Activated naive CD4-positive, alpha-beta T cell (primary cell): Measurements from ENCODE around the gene CPEB3.
A peak's percentile ranks its signal among the peaks of the same experiment; 100 is the strongest.
"Not testable (repeated sequence)": the region's sequence is repeated elsewhere in the genome, so short reads cannot be mapped to it uniquely, and the experiment has no call there.

Source experiments
- DNase-seq, 4 experiments: peaks; one replicate each; lab custom pipeline; 2025; lab: John Stamatoyannopoulos, UW

CPEB3 gene

DNA sequence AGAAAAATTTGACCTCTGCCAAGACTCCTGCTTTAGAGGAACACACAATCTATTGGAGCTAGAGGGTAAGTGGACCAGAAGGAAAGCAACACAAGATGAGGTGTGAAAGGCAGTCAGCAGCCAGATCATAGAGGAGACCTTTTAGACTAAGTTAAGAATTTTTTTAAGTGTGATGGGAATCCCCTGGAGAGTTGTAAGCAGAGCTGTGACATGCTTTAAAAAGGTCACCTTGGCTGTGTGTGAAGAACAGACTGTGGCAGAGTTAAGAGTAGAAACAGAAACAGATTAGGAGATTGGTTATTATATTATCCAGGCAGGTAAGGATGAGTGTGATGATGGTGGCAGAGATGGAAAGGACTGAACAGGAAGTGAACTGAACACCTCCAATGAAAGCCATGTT lies 23.5 kb downstream of the CPEB3 start:
- DNase-seq = no peak

DNA sequence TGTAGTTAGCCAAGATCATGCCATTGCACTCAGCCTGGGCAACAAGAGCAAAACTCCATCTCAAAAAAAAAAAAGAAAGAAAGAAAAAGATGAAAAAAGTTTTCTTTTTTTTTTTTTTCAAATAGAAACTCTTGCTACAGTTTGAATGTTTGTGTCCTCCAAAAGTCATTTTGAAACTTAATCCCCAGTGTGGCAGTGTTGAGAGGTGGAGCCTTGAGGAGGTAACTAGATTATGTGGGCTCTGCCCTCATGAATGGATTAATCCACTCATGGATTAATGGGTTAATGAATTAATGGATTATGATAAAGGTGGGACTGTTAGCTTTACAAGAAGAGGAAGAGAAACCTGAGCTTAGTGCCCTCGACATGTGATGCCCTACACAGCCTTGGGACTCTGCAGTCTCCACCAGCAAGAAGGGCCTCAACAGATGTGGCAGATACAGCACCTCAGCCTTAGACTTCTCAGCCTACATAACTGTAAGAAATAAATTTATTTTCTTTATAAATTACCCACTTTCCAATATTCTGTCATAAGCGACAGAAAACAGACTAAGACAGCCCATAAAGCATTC lies 25.1 kb downstream of the CPEB3 start:
- no peak for DNase-seq

DNA sequence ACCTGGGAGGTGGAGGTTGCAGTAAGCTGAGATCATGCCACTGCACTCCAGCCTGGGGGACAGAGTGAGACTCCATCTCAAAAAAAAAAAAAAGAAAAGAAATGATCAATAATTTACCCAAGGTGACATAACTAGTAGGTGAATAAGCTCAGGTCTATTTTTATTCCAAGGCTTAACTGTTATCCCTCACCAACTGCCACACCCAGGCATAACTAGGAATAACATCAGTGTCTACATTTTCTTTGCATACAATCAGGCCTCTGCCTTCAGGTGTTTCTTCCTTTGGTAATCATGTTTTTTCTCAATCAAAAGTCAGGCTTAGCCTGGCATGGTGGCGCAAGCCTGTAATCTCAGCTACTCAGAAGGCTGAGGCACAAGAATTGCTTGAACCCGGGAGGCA lies 26.6 kb downstream of the CPEB3 start:
- no peak for DNase-seq

GRCh38 chr10:92263396-92263795 lies 27.5 kb downstream of the CPEB3 start:
- DNase-seq = no peak

DNA sequence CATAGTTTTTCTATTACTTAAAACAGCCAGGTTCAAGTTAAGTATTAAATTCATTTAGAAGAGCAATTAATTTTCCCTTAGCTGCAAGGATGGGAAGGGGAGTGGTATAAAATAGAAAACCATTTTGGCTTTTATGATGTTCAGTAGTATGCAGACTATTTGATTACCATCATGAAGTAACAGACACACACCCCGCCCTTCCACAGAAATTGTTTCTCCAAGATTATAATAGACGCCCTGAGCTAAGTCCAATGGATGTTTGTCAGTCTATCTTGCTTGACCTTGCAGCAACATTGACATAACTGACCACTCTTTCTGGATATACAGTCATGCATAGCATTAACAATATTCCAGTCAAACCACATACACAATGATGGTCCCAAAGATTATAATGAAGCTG lies 42.3 kb downstream of the CPEB3 start:
- DNase-seq = no peak

DNA sequence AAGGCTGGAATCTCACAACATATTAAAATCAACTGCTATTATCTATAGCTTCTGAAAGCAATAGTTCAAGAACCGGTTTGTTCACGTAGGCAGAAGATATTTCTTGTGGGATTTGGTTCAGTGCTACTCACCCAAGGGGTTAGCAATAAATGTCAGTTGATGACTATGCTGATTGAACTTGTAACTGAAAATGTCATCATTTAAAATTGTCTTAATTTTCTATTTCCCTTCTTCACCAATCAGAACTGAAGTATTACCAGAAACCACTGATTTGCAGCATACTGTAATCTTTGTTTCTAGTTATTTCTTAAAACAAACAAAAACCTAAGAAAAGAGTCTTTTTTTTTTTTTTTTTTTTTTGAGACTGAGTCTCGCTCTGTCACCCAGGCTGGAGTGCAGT lies 46.1 kb downstream of the CPEB3 start:
- DNase-seq = no peak

- DNase-seq = peak in 3 of 4 experiments; percentile 4 to 11 (median 9)
Measured at GRCh38 chr10:92242910-92243671, 47.8 kb downstream of the CPEB3 start.

DNA sequence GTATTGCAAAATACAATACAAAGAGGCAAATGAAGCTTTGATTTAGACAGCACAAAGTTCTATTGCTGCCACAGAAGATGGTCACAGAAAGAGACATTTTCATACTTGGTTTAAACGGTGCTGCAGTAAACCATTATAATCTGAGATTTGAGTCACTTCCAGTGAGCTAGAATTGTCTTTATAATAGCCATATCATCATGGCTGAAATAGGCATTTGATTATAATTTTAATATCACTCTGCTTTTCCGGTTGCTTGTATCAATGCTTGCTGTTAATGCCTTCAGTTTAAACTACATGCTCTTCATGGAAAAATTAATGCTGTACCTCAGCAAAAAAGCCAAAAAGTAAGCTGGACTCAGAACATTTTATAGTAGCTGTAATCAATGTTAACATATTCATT lies 48.5 kb downstream of the CPEB3 start:
- no peak for DNase-seq

DNA sequence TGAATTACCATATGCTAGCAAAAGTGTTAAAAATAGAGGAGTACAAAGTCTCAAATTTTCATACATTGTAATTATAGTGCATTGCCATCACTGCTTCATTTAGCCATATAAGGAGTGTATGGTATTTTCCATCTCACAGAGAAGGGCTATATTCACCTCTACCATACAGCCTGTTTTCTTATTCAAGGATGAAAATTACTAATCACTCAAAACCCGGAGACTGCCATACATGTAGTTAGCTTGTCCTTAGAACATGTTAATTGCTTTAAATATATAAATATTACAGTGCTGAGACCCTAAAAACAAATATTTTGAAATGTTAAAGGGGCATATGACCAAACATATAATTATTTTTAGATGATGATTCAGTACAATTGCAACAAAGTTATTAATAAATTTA lies 49.4 kb downstream of the CPEB3 start:
- DNase-seq = no peak

GRCh38 chr10:92241158-92241500 lies 49.7 kb downstream of the CPEB3 start:
- no peak for DNase-seq

DNA sequence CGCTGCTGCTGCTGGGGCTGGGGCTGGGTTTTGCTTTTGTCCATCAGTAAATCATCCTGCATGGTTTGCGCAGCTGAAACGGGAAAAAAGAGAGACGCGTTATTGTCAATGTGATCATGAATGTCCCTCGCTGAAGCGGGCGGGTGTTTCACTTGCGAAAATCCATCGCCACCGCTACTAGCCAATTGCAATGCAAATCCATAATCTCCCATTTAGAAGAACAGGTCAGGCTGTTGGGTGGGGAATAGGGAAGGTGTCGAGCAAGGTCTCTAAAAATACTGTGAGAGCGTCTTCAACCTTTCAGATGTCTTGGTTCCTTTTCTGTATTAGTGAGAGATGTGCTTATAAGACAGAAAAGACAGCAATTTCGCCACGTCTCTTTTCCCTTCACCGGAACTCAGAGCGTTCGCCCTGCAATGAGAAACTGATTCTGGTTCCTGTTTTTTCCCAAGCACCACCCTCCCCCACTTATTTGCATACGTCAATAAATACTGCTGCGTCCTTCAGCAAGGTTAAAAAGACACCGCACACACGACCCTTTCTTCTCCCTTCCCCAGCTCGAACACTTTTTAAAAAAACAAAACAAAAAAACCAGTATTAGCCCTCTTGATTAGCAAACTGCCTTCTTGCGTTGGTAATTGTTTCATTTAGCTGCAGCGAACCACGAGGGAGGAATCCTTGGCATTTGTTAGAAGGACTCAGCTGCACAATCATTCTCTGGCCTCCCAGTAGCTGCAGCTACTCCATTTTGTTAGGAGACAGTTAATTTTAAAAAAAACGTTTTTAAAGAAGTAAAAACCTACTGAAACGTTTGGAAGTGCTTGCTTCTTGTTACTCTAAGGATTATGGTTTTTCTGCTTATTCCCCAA lies 50.4 kb downstream of the CPEB3 start:
- no peak for DNase-seq

GRCh38 chr10:92239600-92240288 lies 51.1 kb downstream of the CPEB3 start:
- DNase-seq = peak; percentile 7 to 24 (median 16)

- DNase-seq = no peak
Measured at GRCh38 chr10:92239151-92239599, 51.7 kb downstream of the CPEB3 start.

GRCh38 chr10:92238586-92239098 lies 52.2 kb downstream of the CPEB3 start:
- no peak for DNase-seq

DNA sequence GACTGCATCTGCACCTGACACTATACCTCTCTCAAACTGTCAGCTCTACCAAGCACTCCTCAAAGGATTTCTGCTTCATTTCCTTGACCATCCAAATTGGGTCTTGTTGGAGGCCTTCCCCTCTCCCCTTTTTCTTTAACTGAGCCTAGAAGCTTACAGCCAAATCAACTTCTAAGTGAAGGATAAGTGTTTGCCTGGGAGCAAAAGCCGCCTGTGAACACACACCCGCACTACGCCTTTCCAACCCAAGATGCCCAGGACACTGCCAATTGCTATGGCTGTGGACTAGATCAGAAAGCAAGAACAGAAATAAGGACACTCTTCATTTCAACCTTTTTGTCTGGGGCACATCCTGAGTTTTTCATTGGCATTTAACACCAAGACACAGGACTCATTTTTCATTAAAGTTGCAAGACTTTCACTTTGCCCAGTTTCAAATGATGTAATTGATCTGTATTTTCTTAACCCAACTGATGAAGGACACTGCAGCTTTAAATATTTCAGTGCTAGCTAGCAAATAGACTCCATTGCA lies 52.8 kb downstream of the CPEB3 start:
- DNase-seq = no peak

GRCh38 chr10:92231196-92231595 lies 59.7 kb downstream of the CPEB3 start:
- no peak for DNase-seq

DNA sequence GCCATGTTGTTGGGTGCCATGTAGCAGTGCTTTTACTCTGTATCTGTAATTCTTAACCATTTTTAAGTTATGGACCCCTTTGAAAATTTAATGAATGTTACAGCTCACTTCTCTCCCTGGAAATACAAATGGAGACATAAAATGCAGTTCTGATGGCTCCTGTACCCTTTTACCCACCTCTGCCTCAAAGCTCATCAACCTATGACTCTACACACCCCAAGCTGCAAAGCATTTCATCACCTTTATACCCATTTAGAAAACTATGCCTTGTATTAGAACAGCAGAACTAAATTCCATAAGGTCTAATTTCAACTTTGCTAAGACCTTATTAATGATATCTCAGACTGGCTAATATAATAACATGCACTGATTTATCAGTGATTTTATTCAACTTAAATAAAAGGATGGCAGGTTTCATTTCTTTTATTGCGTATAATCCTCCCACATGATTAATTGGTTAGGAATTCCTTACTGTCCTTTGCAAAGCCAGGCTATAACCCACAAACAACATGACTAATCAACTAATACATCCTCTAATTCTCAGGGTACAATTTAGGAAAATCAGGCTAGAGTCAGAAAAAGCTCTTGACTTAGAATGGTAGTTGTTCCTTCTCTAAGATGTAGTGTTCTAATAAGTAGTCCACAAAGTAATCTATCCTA lies 68.1 kb downstream of the CPEB3 start:
- no peak for DNase-seq

DNA sequence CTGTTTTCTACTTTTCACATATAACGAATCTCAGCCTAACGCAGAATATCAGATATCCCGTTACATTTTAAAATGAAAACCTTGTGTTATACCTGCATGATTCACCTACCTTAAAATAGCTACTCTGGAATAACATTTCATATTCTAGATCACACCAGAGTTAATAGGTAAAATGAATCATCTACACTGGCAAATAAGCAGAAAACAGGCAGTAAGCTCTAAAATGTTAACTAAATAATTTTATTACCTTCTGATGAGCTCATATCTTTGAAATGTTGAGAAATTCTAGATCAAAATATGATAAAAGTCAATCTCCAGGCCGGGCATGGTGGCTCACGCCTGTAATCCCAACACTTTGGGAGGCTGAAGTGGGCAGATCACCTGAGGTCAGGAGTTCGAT lies 71.3 kb downstream of the CPEB3 start:
- DNase-seq = no peak

DNA sequence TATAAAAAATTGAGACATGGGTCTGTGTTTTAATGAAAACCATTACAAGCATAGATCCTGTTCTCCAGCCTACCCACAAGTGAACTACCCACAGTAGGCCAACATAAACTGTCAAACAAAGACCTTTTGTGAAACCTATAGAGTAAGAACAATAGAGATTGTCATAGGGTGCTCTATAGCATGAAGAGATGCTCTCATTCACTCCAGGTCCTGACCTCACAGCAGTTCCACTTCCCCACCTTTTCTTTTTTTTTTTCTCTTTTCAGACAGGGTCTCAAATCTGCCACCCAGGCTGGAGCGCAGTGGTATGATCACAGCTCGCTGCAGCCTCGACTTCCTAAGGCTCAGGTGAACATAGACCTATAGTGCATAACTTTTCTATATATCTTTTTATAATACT lies 72.3 kb downstream of the CPEB3 start:
- no peak for DNase-seq

GRCh38 chr10:92216608-92217007 lies 74.3 kb downstream of the CPEB3 start:
- DNase-seq = not testable (repeated sequence)

DNA sequence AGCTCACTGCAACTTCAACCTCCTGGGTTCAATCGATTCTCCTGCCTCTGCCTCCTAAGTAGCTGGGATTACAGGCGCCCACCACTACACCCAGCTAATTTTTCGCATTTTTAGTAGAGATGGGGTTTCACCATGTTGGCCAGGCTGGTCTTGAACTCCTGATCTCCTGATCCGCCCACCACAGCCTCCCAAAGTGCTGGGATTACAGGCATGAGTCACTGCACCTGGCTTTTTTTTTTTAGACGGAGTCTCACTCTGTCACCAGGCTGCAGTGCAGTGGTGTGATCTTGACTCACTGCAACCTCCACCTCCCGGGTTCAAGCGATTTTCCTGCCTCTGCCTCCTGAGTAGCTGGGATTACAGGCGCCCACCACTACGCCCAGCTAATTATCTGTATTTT lies 75.7 kb downstream of the CPEB3 start:
- DNase-seq = not testable (repeated sequence)
